GM06990 (cell line): ENCODE data around the gene MLYCD.
"Not testable (repeated sequence)": the region's sequence is repeated elsewhere in the genome, so short reads cannot be mapped to it uniquely, and the experiment has no call there.

Experiments used
- DNase-seq: peaks from one replicate; pipeline ENCODE4 v3.0.0-alpha.2; 2011; ENCODE audit not compliant: insufficient read length; ENCODE audit errors: extremely low read depth
- H3K27me3 ChIP-seq: replicated peaks from 2 replicates; pipeline ENCODE4 v1.6.0; 2011; ENCODE audit warnings: low read length; ENCODE audit not compliant: control insufficient read depth, insufficient read depth
- H3K36me3 ChIP-seq: 2 replicates; pipeline ENCODE4 v1.5.1; 2011; ENCODE audit warnings: low read length; ENCODE audit not compliant: control insufficient read depth, insufficient read depth
- H3K4me3 ChIP-seq: replicated peaks from 2 replicates; pipeline ENCODE4 v1.5.1; 2011; ENCODE audit warnings: low read depth, mild to moderate bottlenecking, control low read depth, low read length
- TF ChIP-seq, protein P1 (sequence below): IDR thresholded peaks from 2 replicates; pipeline ENCODE4 v1.5.1; 2011; ENCODE audit warnings: low read length, control low read depth, mild to moderate bottlenecking, inconsistent platforms; ENCODE audit not compliant: insufficient read depth, poor library complexity, severe bottlenecking

The MLYCD gene

DNA sequence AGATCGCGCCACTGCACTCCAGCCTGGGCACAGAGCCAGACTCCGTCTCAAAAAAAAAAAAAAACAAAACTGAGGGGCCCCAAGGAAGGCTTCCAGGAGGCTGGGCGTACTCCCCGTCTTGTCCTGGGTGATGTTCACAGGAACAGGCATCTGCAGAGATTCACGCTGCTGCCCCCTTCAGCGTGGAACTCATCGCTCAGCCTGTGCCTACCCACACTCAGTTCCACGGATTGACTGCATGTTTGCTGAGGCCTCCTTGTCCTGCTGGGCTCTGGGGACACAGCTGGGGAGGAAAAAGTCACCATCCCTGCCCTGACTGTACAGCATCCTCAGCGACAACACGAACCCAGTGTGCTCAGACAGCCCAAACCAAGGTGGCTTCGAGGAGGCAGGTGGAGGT is 41.2 kb downstream of the MLYCD start:
- no peaks in the 10 kb centered on the region; the same call in 1 of the 2 replicates for H3K27me3 ChIP-seq
- TF ChIP-seq, protein P1, sequence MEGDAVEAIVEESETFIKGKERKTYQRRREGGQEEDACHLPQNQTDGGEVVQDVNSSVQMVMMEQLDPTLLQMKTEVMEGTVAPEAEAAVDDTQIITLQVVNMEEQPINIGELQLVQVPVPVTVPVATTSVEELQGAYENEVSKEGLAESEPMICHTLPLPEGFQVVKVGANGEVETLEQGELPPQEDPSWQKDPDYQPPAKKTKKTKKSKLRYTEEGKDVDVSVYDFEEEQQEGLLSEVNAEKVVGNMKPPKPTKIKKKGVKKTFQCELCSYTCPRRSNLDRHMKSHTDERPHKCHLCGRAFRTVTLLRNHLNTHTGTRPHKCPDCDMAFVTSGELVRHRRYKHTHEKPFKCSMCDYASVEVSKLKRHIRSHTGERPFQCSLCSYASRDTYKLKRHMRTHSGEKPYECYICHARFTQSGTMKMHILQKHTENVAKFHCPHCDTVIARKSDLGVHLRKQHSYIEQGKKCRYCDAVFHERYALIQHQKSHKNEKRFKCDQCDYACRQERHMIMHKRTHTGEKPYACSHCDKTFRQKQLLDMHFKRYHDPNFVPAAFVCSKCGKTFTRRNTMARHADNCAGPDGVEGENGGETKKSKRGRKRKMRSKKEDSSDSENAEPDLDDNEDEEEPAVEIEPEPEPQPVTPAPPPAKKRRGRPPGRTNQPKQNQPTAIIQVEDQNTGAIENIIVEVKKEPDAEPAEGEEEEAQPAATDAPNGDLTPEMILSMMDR, result no peak
- H3K4me3 ChIP-seq, result no peak overlapping the region
- no peak for DNase-seq
- H3K36me3 ChIP-seq, result no peaks in the 10 kb centered on the region

DNA sequence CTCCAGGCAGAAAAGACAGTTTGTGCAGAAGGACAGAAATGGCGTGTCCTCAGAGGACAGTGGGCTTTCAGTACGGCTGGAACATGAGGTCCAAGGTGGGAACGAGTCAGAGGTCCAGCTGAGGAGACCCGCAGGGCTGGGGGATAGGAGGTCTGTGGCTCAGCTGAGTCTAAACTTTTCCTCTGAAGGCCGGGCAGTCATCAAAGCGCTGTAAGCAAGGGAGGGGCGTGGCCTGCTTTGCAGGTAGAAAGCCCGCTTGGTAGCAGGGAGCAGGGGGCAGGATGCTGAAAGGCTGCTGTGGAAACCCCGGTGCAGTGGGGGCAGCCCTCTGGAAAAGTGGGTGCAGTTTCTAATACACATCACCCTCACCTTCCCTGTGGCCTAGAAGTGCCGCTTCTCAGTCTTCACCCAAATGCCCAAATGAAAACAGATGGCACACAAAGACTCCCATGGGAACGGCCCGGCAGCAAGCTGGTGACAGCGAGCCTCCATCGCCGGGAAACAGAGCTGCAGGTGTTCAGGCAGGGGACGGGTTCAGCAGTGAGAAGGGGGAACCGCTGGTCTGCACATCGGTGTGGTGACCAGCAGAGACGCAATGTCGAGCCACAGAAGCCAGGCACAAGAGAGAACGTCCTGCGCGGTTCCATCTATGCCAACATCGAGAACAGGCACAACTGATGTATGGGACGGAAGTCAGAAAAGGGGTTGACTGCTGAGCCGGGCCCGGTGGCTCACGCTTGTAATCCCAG is 41.9 kb downstream of the MLYCD start:
- TF ChIP-seq, protein P1, result no peak
- no peaks in the 10 kb centered on the region; the same call in 1 of the 2 replicates for H3K27me3 ChIP-seq
- DNase-seq, result no peak
- no peaks in the 10 kb centered on the region for H3K36me3 ChIP-seq
- no peak overlapping the region for H3K4me3 ChIP-seq

DNA sequence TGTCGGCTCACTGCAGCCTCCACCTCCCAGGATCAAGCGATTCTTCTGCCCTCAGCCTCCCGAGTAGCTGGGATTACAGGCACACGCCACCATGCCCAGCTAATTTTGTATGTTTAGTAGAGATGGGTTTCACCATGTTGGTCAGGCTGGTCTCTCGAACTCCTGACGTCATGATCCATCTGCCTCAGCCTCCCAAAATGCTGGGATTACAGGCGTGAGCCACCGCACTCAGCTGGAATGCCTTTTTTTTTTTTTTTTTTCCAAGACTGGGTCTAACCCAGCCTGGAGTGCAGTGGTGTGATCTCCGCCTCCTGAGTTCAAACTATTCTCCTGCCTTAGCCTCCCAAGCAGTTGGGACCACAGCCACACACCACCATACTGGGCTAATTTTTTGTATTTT is 42.6 kb downstream of the MLYCD start:
- DNase-seq, H3K27me3 ChIP-seq, H3K36me3 ChIP-seq, H3K4me3 ChIP-seq: not testable (repeated sequence)

DNA sequence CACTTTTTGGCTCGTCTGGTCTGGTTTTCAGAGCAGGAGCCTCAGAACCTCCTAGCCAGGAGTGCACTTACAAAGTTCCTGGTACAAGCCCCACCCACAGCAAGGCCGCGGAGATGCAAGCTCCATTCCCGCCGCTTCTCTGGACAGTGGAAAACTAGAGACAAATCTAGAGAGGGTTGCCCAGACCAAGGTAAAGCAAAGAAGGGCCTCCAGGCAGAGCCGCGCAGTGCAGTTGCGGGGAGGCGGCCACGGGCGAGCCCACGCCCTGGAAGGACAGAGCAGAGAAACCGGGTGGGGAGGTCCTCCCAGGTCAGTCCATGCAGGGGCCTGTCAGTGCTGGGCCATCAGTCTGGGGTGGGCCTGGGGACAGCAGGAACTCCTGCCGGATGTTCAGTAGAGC is 43.2 kb downstream of the MLYCD start:
- TF ChIP-seq, protein P1, result no peak
- H3K36me3 ChIP-seq, result no peaks in the 10 kb centered on the region
- no peaks in the 10 kb centered on the region; the same call in 1 of the 2 replicates for H3K27me3 ChIP-seq
- DNase-seq, result no peak
- H3K4me3 ChIP-seq, result no peak overlapping the region

DNA sequence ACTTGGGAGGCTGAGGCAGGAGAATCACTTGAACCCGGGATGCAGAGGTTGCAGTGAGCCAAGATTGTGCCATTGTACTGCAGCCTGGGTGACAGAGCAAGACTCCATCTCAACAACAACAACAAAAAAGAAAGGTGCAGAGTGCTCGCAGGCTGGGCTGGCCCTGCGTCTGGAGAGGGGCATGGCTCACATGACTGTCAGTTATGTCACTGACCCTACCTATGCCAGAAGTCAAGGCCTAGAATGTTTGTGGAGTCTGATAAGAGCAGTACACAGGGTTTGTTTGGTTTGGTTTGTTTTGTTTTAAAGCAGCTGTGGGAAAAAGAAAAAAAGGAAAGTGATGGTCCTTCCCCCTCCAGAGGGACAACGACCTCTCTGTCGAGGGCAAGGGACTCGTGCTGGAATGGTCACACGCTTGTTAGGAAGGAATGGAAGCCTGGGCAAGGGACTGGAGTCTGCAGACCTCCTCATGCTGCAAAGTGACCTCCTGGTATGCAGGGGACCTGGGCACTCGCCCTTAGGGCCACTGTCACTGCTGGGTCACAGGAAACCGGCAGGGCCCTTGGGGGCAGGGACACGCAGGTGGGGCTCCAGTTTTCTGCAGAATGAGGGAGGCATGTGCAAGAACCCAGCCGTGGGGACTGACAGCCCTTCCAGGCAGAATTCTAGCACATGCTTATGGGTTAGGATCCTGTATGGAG is 44.0 kb downstream of the MLYCD start:
- DNase-seq, result no peak
- Histone ChIP-seq H3K36me3 (no peaks in the 10 kb centered on the region), H3K27me3 (no peaks in the 10 kb centered on the region; the same call in 1 of the 2 replicates), H3K4me3 (no peak overlapping the region)
- TF ChIP-seq, protein P1, result no peak

- no peaks in the 10 kb centered on the region for H3K36me3 ChIP-seq
- DNase-seq, result no peak
- TF ChIP-seq, protein P1, result no peak
Observed at GRCh38 chr16:83943516-83944050, 44.7 kb downstream of the MLYCD start.

More at GRCh38 chr16:83943516-83944050, 44.7 kb downstream of the MLYCD start:
- no peaks in the 10 kb centered on the region; the same call in 1 of the 2 replicates for H3K27me3 ChIP-seq
- no peak overlapping the region for H3K4me3 ChIP-seq
